ENCODE results near the gene LPP. TPM values are rescaled to one million over a fixed set of nuclear protein-coding genes. Genes with fewer than 3 reads are reported as not detected.

Gene LPP
- total RNA-seq, 1 donor from 2014 or later: 23.1 TPM

GRCh38 chr3:188246905-188247304 lies 92.9 kb downstream of the LPP start:
- TF ChIP-seq CTCF (IDR thresholded peaks at IDR 0.05; ENCODE audit: partially characterized antibody, unreplicated experiment): no peak
- Mint-ChIP-seq H3K4me3 (ENCODE audit: unreplicated experiment) (no peak overlapping the region), H3K4me1 (ENCODE audit: low read depth, unreplicated experiment) (peaks cover 5% of the 10 kb centered on the region), H3K27ac (ENCODE audit: unreplicated experiment) (no peak overlapping the region), H3K27me3 (ENCODE audit: unreplicated experiment) (no peaks in the 10 kb centered on the region), H3K9me3 (ENCODE audit: unreplicated experiment) (no peaks in the 10 kb centered on the region), H3K36me3 (ENCODE audit: unreplicated experiment) (no peaks in the 10 kb centered on the region)
- DNase-seq: no peak

GRCh38 chr3:188248036-188248561 lies 94.1 kb downstream of the LPP start:
- Mint-ChIP-seq H3K27ac (ENCODE audit: unreplicated experiment) (no peak overlapping the region), H3K36me3 (ENCODE audit: unreplicated experiment) (no peaks in the 10 kb centered on the region), H3K27me3 (ENCODE audit: unreplicated experiment) (no peaks in the 10 kb centered on the region), H3K9me3 (ENCODE audit: unreplicated experiment) (no peaks in the 10 kb centered on the region), H3K4me3 (ENCODE audit: unreplicated experiment) (no peak overlapping the region), H3K4me1 (ENCODE audit: low read depth, unreplicated experiment) (peaks cover 2% of the 10 kb centered on the region)
- no peak for TF ChIP-seq CTCF (IDR thresholded peaks at IDR 0.05; ENCODE audit: partially characterized antibody, unreplicated experiment)
- no peak for DNase-seq

- no peak for DNase-seq
- Mint-ChIP-seq H3K27ac (ENCODE audit: unreplicated experiment) (no peak overlapping the region), H3K4me3 (ENCODE audit: unreplicated experiment) (no peak overlapping the region), H3K36me3 (ENCODE audit: unreplicated experiment) (no peaks in the 10 kb centered on the region), H3K27me3 (ENCODE audit: unreplicated experiment) (no peaks in the 10 kb centered on the region), H3K9me3 (ENCODE audit: unreplicated experiment) (no peaks in the 10 kb centered on the region), H3K4me1 (ENCODE audit: low read depth, unreplicated experiment) (no peaks in the 10 kb centered on the region)
- no peak for TF ChIP-seq CTCF (IDR thresholded peaks at IDR 0.05; ENCODE audit: partially characterized antibody, unreplicated experiment)
Measured at GRCh38 chr3:188253123-188253793, 99.3 kb downstream of the LPP start.

GRCh38 chr3:188253800-188254452 lies 100.0 kb downstream of the LPP start:
- Mint-ChIP-seq H3K4me1 (ENCODE audit: low read depth, unreplicated experiment) (no peaks in the 10 kb centered on the region), H3K36me3 (ENCODE audit: unreplicated experiment) (no peaks in the 10 kb centered on the region), H3K9me3 (ENCODE audit: unreplicated experiment) (no peaks in the 10 kb centered on the region), H3K27me3 (ENCODE audit: unreplicated experiment) (no peaks in the 10 kb centered on the region), H3K27ac (ENCODE audit: unreplicated experiment) (no peak overlapping the region), H3K4me3 (ENCODE audit: unreplicated experiment) (no peak overlapping the region)
- no peak for TF ChIP-seq CTCF (IDR thresholded peaks at IDR 0.05; ENCODE audit: partially characterized antibody, unreplicated experiment)
- no peak for DNase-seq

GRCh38 chr3:188254520-188255070 lies 100.6 kb downstream of the LPP start:
- no peaks in the 10 kb centered on the region for H3K27me3 Mint-ChIP-seq (ENCODE audit: unreplicated experiment)
- no peak overlapping the region for H3K4me3 Mint-ChIP-seq (ENCODE audit: unreplicated experiment)
- H3K36me3 Mint-ChIP-seq (ENCODE audit: unreplicated experiment): no peaks in the 10 kb centered on the region
- no peak overlapping the region for H3K27ac Mint-ChIP-seq (ENCODE audit: unreplicated experiment)
- TF ChIP-seq CTCF (IDR thresholded peaks at IDR 0.05; ENCODE audit: partially characterized antibody, unreplicated experiment): no peak
- H3K9me3 Mint-ChIP-seq (ENCODE audit: unreplicated experiment): no peaks in the 10 kb centered on the region
- no peaks in the 10 kb centered on the region for H3K4me1 Mint-ChIP-seq (ENCODE audit: low read depth, unreplicated experiment)
- no peak for DNase-seq

All from glutamatergic neuron (in vitro differentiated cells).